H1 (cell line): ENCODE measurements around the gene NFX1. TPM values are rescaled to one million over a fixed set of nuclear protein-coding genes. Genes with fewer than 3 reads are reported as not detected.

Experiments
- CTCF ChIA-PET: fragments of 300-600 bp; sonication (Branson Sonifier 250); formaldehyde crosslinking; loops from one replicate; lab custom pipeline; 2021; ENCODE audit not compliant: partially characterized antibody; lab: Charles Lee
- POLR2A ChIA-PET: fragments of 300-600 bp; sonication (Branson Sonifier 250); formaldehyde crosslinking; loops from one replicate; lab custom pipeline; 2021; ENCODE audit warnings: inconsistent platforms; ENCODE audit not compliant: partially characterized antibody; lab: Charles Lee
- DNase-seq, 2 experiments: peaks; one replicate each; pipeline versions ENCODE4 v3.0.0 to v3.0.0-alpha.2; 2010 to 2022; ENCODE audit warnings: low spot score in 2 of 2, low read depth in 1 of 2, mixed read lengths in 1 of 2
- FAIRE-seq: peaks from 2 replicates; lab custom pipeline; 2011; peaks lifted over from hg19 to GRCh38; lab: Jason Lieb, UNC
- H2AFZ ChIP-seq: 2 replicates; pipeline ENCODE4 v1.8.1; 2012; ENCODE audit warnings: low read length, inconsistent platforms
- H2AK5ac ChIP-seq: 2 replicates; pipeline ENCODE4 v1.6.1; 2013; ENCODE audit warnings: low read depth, low read length
- H2BK120ac ChIP-seq: replicated peaks from 2 replicates; pipeline ENCODE3; 2013; ENCODE audit warnings: low read depth, low read length, inconsistent platforms
- H2BK12ac ChIP-seq: 2 replicates; pipeline ENCODE4 v1.6.1; 2013; ENCODE audit warnings: low read depth, low read length
- H2BK15ac ChIP-seq: 2 replicates; pipeline ENCODE4 v1.6.1; 2013; ENCODE audit warnings: low read length
- H2BK20ac ChIP-seq: 2 replicates; pipeline ENCODE4 v1.6.1; 2013; ENCODE audit warnings: low read length
- H2BK5ac ChIP-seq: 2 replicates; pipeline ENCODE4 v1.6.1; 2013; ENCODE audit warnings: low read depth, low read length
- H3K14ac ChIP-seq: 2 replicates; pipeline ENCODE4 v1.6.1; 2013; ENCODE audit warnings: inconsistent platforms; ENCODE audit not compliant: insufficient read length
- H3K18ac ChIP-seq: 2 replicates; pipeline ENCODE4 v1.6.1; 2013; ENCODE audit warnings: low read length; ENCODE audit errors: extremely low read depth
- H3K23ac ChIP-seq: 2 replicates; pipeline ENCODE4 v1.6.1; 2013; ENCODE audit warnings: inconsistent platforms; ENCODE audit not compliant: insufficient read length
- H3K23me2 ChIP-seq: 2 replicates; pipeline ENCODE4 v1.6.1; 2013; ENCODE audit warnings: low read depth, low read length
- H3K27ac ChIP-seq: 2 replicates; pipeline ENCODE4 v1.6.1; 2011; ENCODE audit warnings: low read depth, low read length, inconsistent platforms
- H3K27me3 ChIP-seq, 4 experiments: replicated peaks in 1 of 4; 1 replicate in 1 of 4; 2 replicates in 3 of 4; pipeline versions ENCODE4 v1.6.1 to v1.8.1; 2011 to 2013; ENCODE audit warnings: low read length in 3 of 4, mild to moderate bottlenecking in 3 of 4, inconsistent platforms in 2 of 4, mixed read lengths in 2 of 4, moderate library complexity in 1 of 4; ENCODE audit not compliant: control insufficient read depth in 3 of 4, insufficient read depth in 3 of 4; ENCODE audit errors: extremely low read depth in 1 of 4
- H3K36me3 ChIP-seq, 4 experiments: 2 replicates each; pipeline versions ENCODE4 v1.6.1 to v1.8.1; 2011 to 2013; ENCODE audit warnings: mild to moderate bottlenecking in 4 of 4, low read length in 3 of 4, moderate library complexity in 2 of 4, control low read depth in 1 of 4, inconsistent platforms in 1 of 4; ENCODE audit not compliant: insufficient read depth in 4 of 4, control insufficient read depth in 2 of 4
- H3K4ac ChIP-seq: replicated peaks from 2 replicates; pipeline ENCODE3; 2013; ENCODE audit warnings: low read length, low read depth, mixed read lengths, inconsistent platforms; ENCODE audit not compliant: insufficient read length
- H3K4me1 ChIP-seq, 4 experiments: replicated peaks in 1 of 4; 1 replicate in 1 of 4; 2 replicates in 3 of 4; pipeline versions ENCODE4 v1.6.1 to v1.8.1; 2011 to 2013; ENCODE audit warnings: low read length in 3 of 4, inconsistent platforms in 2 of 4, mixed read lengths in 1 of 4; ENCODE audit not compliant: insufficient read depth in 4 of 4, control insufficient read depth in 3 of 4
- H3K4me2 ChIP-seq, 2 experiments: 2 replicates each; pipeline versions ENCODE4 v1.6.1 to v1.8.1; 2011 to 2013; ENCODE audit warnings: low read depth in 2 of 2, low read length in 2 of 2, control low read depth in 1 of 2, inconsistent platforms in 1 of 2, mild to moderate bottlenecking in 1 of 2; ENCODE audit not compliant: insufficient read depth in 1 of 2
- H3K4me3 ChIP-seq, 4 experiments: fragments of 200-600, 300-600 bp in 1 of 4; sonication (generic), shearing (Covaris generic), sonication (Bioruptor Twin) in 1 of 4; 2 replicates each; pipeline versions ENCODE4 v1.5.1 to v1.8.1; 2011 to 2016; ENCODE audit warnings: low read length in 4 of 4, low read depth in 3 of 4, control low read depth in 2 of 4, inconsistent platforms in 2 of 4, mild to moderate bottlenecking in 2 of 4, mixed read lengths in 1 of 4, moderate library complexity in 1 of 4; ENCODE audit not compliant: insufficient read depth in 2 of 4; ENCODE audit errors: extremely low read depth in 1 of 4
- H3K56ac ChIP-seq: replicated peaks from 2 replicates; pipeline ENCODE3; 2013; ENCODE audit warnings: low read depth, mild to moderate bottlenecking, mixed read lengths, low read length, inconsistent platforms; ENCODE audit not compliant: insufficient read length
- H3K79me1 ChIP-seq: 2 replicates; pipeline ENCODE4 v1.6.1; 2013; ENCODE audit warnings: low read depth, low read length, control low read depth
- H3K79me2 ChIP-seq, 2 experiments: 2 replicates each; pipeline versions ENCODE4 v1.6.1 to v1.8.1; 2012 to 2013; ENCODE audit warnings: low read length in 2 of 2, mild to moderate bottlenecking in 2 of 2, inconsistent platforms in 1 of 2; ENCODE audit not compliant: insufficient read depth in 2 of 2, control insufficient read depth in 1 of 2
- H3K9ac ChIP-seq, 4 experiments: replicated peaks in 1 of 4; 1 replicate in 1 of 4; 2 replicates in 3 of 4; pipeline versions ENCODE4 v1.6.1 to v1.8.1; 2011 to 2013; ENCODE audit warnings: low read depth in 3 of 4, low read length in 3 of 4, control low read depth in 2 of 4, mild to moderate bottlenecking in 2 of 4, moderate library complexity in 2 of 4, inconsistent platforms in 1 of 4; ENCODE audit errors: extremely low read depth in 1 of 4
- H3K9me3 ChIP-seq, 2 experiments: 2 replicates each; pipeline versions ENCODE4 v1.6.1 to v1.8.1; 2012 to 2013; ENCODE audit warnings: mild to moderate bottlenecking in 2 of 2, moderate library complexity in 2 of 2, control low read depth in 1 of 2, inconsistent platforms in 1 of 2, low read depth in 1 of 2, low read length in 1 of 2, mixed read lengths in 1 of 2; ENCODE audit not compliant: insufficient read depth in 2 of 2
- H4K20me1 ChIP-seq, 2 experiments: replicated peaks in 1 of 2; 2 replicates each; pipeline versions ENCODE3 to v1.8.1; 2011 to 2013; ENCODE audit warnings: inconsistent platforms in 2 of 2, low read length in 2 of 2, mild to moderate bottlenecking in 1 of 2; ENCODE audit not compliant: insufficient read depth in 2 of 2, control insufficient read depth in 1 of 2
- H4K5ac ChIP-seq: 2 replicates; pipeline ENCODE4 v1.6.1; 2013; ENCODE audit warnings: low read length, low read depth, mixed read lengths, inconsistent platforms; ENCODE audit not compliant: insufficient read length
- H4K8ac ChIP-seq: 2 replicates; pipeline ENCODE4 v1.8.0; 2013; ENCODE audit warnings: mild to moderate bottlenecking, moderate library complexity, low read length, inconsistent platforms; ENCODE audit not compliant: insufficient read depth; ENCODE audit errors: extremely low read depth
- H4K91ac ChIP-seq: replicated peaks from 2 replicates; pipeline ENCODE3; 2013; ENCODE audit warnings: low read length, mixed read lengths, inconsistent platforms; ENCODE audit not compliant: insufficient read length
- CHD1 ChIP-seq: IDR thresholded peaks from 2 replicates; pipeline ENCODE4 v1.6.1; 2012; ENCODE audit warnings: low read depth, low read length, improper control_type of control experiment
- EGR1 ChIP-seq: IDR thresholded peaks from 2 replicates; pipeline ENCODE4 v1.6.1; 2011; ENCODE audit warnings: low read depth, low read length, borderline replicate concordance
- PHF8 ChIP-seq: fragments of 200-600 bp; sonication (generic); conservative IDR thresholded peaks from 2 replicates; pipeline ENCODE4 v1.7.1; 2012; ENCODE audit warnings: low read depth, mild to moderate bottlenecking, inconsistent platforms, low read length, moderate library complexity
- RNF2 ChIP-seq: fragments of 200-900, 300-1000 bp; sonication (generic); IDR thresholded peaks from 2 replicates; pipeline ENCODE4 v1.7.1; 2016; ENCODE audit warnings: borderline replicate concordance, low read depth, mild to moderate bottlenecking, antibody characterized with exemption, low read length; ENCODE audit not compliant: poor library complexity, severe bottlenecking; ENCODE audit errors: missing control alignments
- YY1 ChIP-seq: IDR thresholded peaks from 2 replicates; pipeline ENCODE4 v1.6.1; 2011; ENCODE audit warnings: low read depth, mild to moderate bottlenecking, low read length
- WGBS, 2 experiments: shearing (Covaris generic) in 1 of 2; methylation state at CpG; one replicate each; pipeline versions ENCODE4 v1.1.6 to v1.1.7; 2013 to 2015; ENCODE audit warnings: low lambda C conversion rate in 2 of 2, mixed read lengths in 2 of 2, inconsistent platforms in 1 of 2, low coverage in 1 of 2, missing lambda C conversion rate in 1 of 2; ENCODE audit not compliant: insufficient replicate concordance in 2 of 2, insufficient coverage in 1 of 2, insufficient read length in 1 of 2; ENCODE audit errors: extremely low coverage in 1 of 2, missing lambda C conversion rate in 1 of 2; 5-methylcytosine and 5-hydroxymethylcytosine counted together
- polyA plus RNA-seq, 7 experiments: library from polyadenylated mRNA; depleted of rRNA in 3 of 7; stranded (reverse) in 5 of 7; unstranded in 2 of 7; fragments of >200 nt in 5 of 7; fragments of 200-250 nt in 2 of 7; gene quantifications; 1 replicate in 5 of 7; 2 replicates in 1 of 7; 4 replicates in 1 of 7; pipeline versions ENCODE4 v1.2.1 to v1.2.3, GENCODE V29; 2011 to 2013; ENCODE audit warnings: missing spikeins in 2 of 7, mixed read lengths in 2 of 7
- total RNA-seq: library from RNA; stranded (reverse); fragmentation: NEBNext Ultra II Directional; extraction: Animal tissue kit (Norgen Biotek cat#: 25700); gene quantifications from 2 replicates; pipeline ENCODE4 v1.2.1, GENCODE V29; 2021
- TF ChIP-seq, protein P1 (sequence below): IDR thresholded peaks from 2 replicates; pipeline ENCODE4 v1.6.1; 2012; ENCODE audit warnings: inconsistent platforms

NFX1 gene
- total and polyA plus RNA-seq, 2 of the 8 experiments (the other 6 are each of a cell fraction or from before 2014, with no cell fraction given) = 19.4 to 28.4 TPM

DNA sequence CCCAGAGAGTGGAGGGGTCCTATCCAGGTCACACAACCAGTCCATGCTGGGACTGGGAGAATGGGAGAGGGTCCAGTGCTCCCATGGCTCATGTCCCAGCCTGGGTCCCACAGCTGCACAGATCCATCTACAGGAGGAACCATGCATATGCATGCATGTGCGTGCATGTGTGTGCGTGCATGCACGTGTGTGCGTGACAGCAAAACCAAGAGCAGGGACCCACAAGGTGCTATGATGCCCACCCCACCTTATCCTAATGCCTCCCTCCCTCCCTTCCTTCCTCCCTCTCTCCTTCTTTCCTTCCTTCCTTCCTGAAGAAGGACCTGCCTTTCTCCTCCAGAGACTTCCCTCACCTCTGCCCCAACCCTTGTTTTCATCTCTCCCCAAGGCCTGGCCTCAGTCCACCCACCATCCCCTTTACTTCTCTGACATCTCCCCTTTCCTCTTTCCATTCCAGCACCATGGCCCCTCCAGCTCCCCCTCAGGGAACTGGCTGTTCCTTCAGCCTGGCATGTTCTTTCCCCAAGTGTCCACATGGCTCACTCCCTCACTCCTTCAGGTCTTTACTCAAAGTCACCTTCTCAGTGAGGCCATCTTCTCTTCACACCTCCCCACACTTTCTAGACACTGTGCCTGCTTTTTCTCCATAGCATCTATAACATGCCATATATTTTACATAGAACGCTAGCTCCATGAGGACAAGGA, 90.2 kb downstream of the NFX1 start:
- peak overlapping the region; percentile 24; the same call in 1 of the 2 replicates for H3K18ac ChIP-seq
- H2BK120ac ChIP-seq = peak overlapping the region; percentile 4
- no peaks in the 10 kb centered on the region for H3K36me3 ChIP-seq
- no peaks in the 10 kb centered on the region for H3K79me2 ChIP-seq
- POLR2A ChIA-PET = interaction anchor here (1.0 to 2.8 kb wide), 6 partner anchors 12 to 356 kb away, joined by 3 to 14 read pairs (median 3); partner anchors contain the start of genes DNAJA1 and SMU1
- no peak for DNase-seq
- peak overlapping the region; percentile 50 for H4K5ac ChIP-seq
- H3K9ac ChIP-seq = no peak overlapping the region
- peak overlapping the region; percentile 76 for H3K4ac ChIP-seq
- H2AFZ ChIP-seq = peak overlapping the region; percentile 13; the same call in 1 of the 2 replicates
- H2AK5ac ChIP-seq = peak overlapping the region; percentile 26; the same call in 1 of the 2 replicates
- peaks cover 2 to 6% (median 5%) of the 10 kb centered on the region in 4 experiments; a peak in 5 of 7 replicates for H3K4me1 ChIP-seq
- H2BK12ac ChIP-seq = peak overlapping the region; percentile 97; the same call in 1 of the 2 replicates
- peak overlapping the region; percentile 65 for H3K27ac ChIP-seq
- no peaks in the 10 kb centered on the region; the same call in 1 of the 2 replicates for H3K79me1 ChIP-seq
- no peaks in the 10 kb centered on the region for H3K27me3 ChIP-seq
- peak overlapping the region; percentile 14 for H4K91ac ChIP-seq
- H3K4me3 ChIP-seq = peak overlapping the region in 2 of 4 experiments; percentile 7 to 38; a peak in 1 of 8 replicates
- TF ChIP-seq EGR1 (no peak), YY1 (no peak), PHF8 (no peak), RNF2 (no peak), CHD1 (no peak)
- TF ChIP-seq, protein P1, sequence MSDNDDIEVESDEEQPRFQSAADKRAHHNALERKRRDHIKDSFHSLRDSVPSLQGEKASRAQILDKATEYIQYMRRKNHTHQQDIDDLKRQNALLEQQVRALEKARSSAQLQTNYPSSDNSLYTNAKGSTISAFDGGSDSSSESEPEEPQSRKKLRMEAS = peak; percentile 32
- CTCF ChIA-PET = interaction anchor here (0.9 to 11.2 kb wide), 8 partner anchors 11 to 91 kb away, joined by 3 to 153 read pairs (median 6); no protein-coding TSS in a partner anchor
- no peaks in the 10 kb centered on the region; a peak in 1 of 4 replicates for H3K9me3 ChIP-seq
- peak overlapping the region; percentile 10 to 55; a peak in 2 of 4 replicates for H3K4me2 ChIP-seq
- H4K20me1 ChIP-seq = no peaks in the 10 kb centered on the region
- peak overlapping the region; percentile 73; the same call in 1 of the 2 replicates for H2BK20ac ChIP-seq
- no peak overlapping the region for H4K8ac ChIP-seq
- peak overlapping the region; percentile 27; the same call in 1 of the 2 replicates for H2BK5ac ChIP-seq
- no peak overlapping the region for H3K14ac ChIP-seq
- H3K23ac ChIP-seq = no peak overlapping the region
- H3K56ac ChIP-seq = no peak overlapping the region
- WGBS, 2 experiments = 97% methylated on average over 5 of the region's 5 CpGs; no CpG with 5 or more reads in 1 of the 2 experiments
- FAIRE-seq = no peak
- H2BK15ac ChIP-seq = peak overlapping the region; percentile 74; the same call in 1 of the 2 replicates
- no peaks in the 10 kb centered on the region for H3K23me2 ChIP-seq
